Parathyroid adenoma (tissue), 2 donors: ENCODE results near the gene FUT6.

Experiments
- H2AFZ ChIP-seq: fragments of 300-600 bp; sonication (generic); one replicate; pipeline ENCODE4 v1.7.0; 2017; ENCODE audit warnings: antibody characterized with exemption, mild to moderate bottlenecking
- H3K27ac ChIP-seq: fragments of 300-600 bp; sonication (generic); one replicate; pipeline ENCODE4 v1.7.0; 2017
- H3K27me3 ChIP-seq: fragments of 300-600 bp; sonication (generic); one replicate; pipeline ENCODE4 v1.7.0; 2017; ENCODE audit warnings: low read length; ENCODE audit not compliant: control insufficient read depth, insufficient read depth
- H3K36me3 ChIP-seq: fragments of 300-600 bp; sonication (generic); one replicate; pipeline ENCODE4 v1.7.0; 2017; ENCODE audit warnings: low read length; ENCODE audit not compliant: control insufficient read depth, insufficient read depth
- H3K4me1 ChIP-seq: fragments of 300-600 bp; sonication (generic); one replicate; pipeline ENCODE4 v1.7.0; 2017; ENCODE audit warnings: control low read depth
- H3K4me2 ChIP-seq: fragments of 300-600 bp; sonication (generic); one replicate; pipeline ENCODE4 v1.7.0; 2017; ENCODE audit warnings: low read length
- H3K4me3 ChIP-seq: fragments of 300-600 bp; sonication (generic); one replicate; pipeline ENCODE4 v1.7.0; 2017; ENCODE audit warnings: low read depth, low read length
- H3K79me2 ChIP-seq: fragments of 300-600 bp; sonication (generic); one replicate; pipeline ENCODE4 v1.7.0; 2017; ENCODE audit warnings: control low read depth
- H3K9ac ChIP-seq: fragments of 300-600 bp; sonication (generic); one replicate; pipeline ENCODE4 v1.7.0; 2017; ENCODE audit warnings: mild to moderate bottlenecking
- H3K9me3 ChIP-seq: fragments of 300-600 bp; sonication (generic); one replicate; pipeline ENCODE4 v1.7.0; 2017; ENCODE audit warnings: low read length; ENCODE audit not compliant: control insufficient read depth
- CTCF ChIP-seq: fragments of 300-600 bp; sonication (generic); IDR thresholded peaks from one replicate; pipeline ENCODE4 v1.7.0; 2017; ENCODE audit warnings: antibody characterized with exemption, mild to moderate bottlenecking
- donor health status: primary hyperparathyroidism.

Gene FUT6

GRCh38 chr19:5805462-5806132, 33.9 kb downstream of the FUT6 start:
- Histone ChIP-seq H3K9me3 (no peaks in the 10 kb centered on the region), H2AFZ (peak overlapping the region; percentile 79), H3K36me3 (no peaks in the 10 kb centered on the region), H3K27ac (no peak overlapping the region), H3K27me3 (no peaks in the 10 kb centered on the region), H3K4me2 (peak overlapping the region; percentile 60), H3K4me1 (peaks cover 2% of the 10 kb centered on the region), H3K79me2 (no peaks in the 10 kb centered on the region), H3K4me3 (peak overlapping the region; percentile 43), H3K9ac (no peak overlapping the region)
- TF ChIP-seq CTCF, result peak; percentile 75

GRCh38 chr19:5804516-5805461, 34.7 kb downstream of the FUT6 start, which contains the start of gene NRTN:
Gene NRTN, plus strand, starts transcription at chr19:5805067. Its CDS starts 19,099 bp downstream, at chr19:5824166.
- H3K27ac ChIP-seq, result no peak within 1 kb of the TSS
- H3K27me3 ChIP-seq, result no peaks in the 10 kb centered on the region
- H3K4me2 ChIP-seq, result peak within 1 kb of the TSS; percentile 71
- H2AFZ ChIP-seq, result peak within 1 kb of the TSS; percentile 81
- H3K4me3 ChIP-seq, result peak within 1 kb of the TSS; percentile 43
- peaks cover 2% of the 10 kb centered on the region for H3K4me1 ChIP-seq
- no peak within 1 kb of the TSS for H3K9ac ChIP-seq
- TF ChIP-seq CTCF, result no peak
- no peaks in the 10 kb centered on the region for H3K79me2 ChIP-seq
- no peaks in the 10 kb centered on the region for H3K36me3 ChIP-seq
- no peaks in the 10 kb centered on the region for H3K9me3 ChIP-seq

DNA sequence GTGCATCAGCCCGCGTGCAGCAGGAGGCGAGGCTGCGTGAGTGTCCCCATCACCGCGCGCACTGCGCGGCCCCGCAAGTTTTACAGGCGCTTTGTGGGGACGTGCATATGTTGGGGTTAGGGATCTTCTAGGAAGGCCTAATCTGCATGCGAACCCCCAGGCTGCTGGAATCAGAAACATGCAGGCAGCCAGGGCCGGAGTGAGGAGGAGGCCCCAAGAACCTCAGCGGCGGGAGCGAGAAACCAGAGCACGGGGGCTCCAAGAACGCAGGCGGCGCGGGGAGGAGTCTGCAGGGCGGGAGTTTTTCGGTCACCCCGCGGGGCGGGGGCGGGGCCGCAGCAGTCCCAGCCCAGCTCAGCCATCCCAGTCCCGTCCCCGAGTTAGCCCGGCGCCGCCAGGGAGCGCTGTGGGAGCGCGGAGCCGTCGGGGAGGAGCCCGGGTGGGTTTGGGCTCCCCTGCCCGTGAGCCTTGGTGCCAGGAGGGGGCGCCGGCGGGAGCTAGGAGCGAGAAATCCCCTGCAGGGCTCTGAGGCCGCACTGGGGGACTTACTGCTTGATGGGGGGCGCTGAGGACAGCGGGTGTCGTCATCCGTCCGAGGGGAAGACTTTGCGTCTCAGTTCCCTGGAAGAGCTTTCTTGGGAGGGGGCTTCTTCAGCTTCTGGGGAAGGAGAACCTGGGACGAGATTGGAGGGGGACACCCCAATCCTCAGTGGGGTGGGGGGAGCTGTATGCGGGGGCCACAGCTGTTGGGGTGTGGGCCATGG, 35.6 kb downstream of the FUT6 start:
- peak overlapping the region; percentile 29 for H3K4me3 ChIP-seq
- no peaks in the 10 kb centered on the region for H3K36me3 ChIP-seq
- TF ChIP-seq CTCF, result peak; percentile 85
- peaks cover 2% of the 10 kb centered on the region for H3K4me1 ChIP-seq
- H3K9ac ChIP-seq, result no peak overlapping the region
- no peaks in the 10 kb centered on the region for H3K79me2 ChIP-seq
- H3K27me3 ChIP-seq, result no peaks in the 10 kb centered on the region
- no peaks in the 10 kb centered on the region for H3K9me3 ChIP-seq
- H3K4me2 ChIP-seq, result peak overlapping the region; percentile 71
- H2AFZ ChIP-seq, result peak overlapping the region; percentile 81
- no peak overlapping the region for H3K27ac ChIP-seq

- Histone ChIP-seq H2AFZ (peak overlapping the region; percentile 81), H3K9ac (no peak overlapping the region), H3K36me3 (no peaks in the 10 kb centered on the region), H3K9me3 (no peaks in the 10 kb centered on the region), H3K27me3 (no peaks in the 10 kb centered on the region), H3K4me2 (peak overlapping the region; percentile 71), H3K27ac (no peak overlapping the region), H3K4me3 (peak overlapping the region; percentile 29), H3K4me1 (peaks cover 2% of the 10 kb centered on the region), H3K79me2 (no peaks in the 10 kb centered on the region)
- no peak for TF ChIP-seq CTCF
Observed at GRCh38 chr19:5803441-5803751, 36.1 kb downstream of the FUT6 start.
